H1 (cell line): ENCODE results near the gene EXD3. TPM values are rescaled to one million over a fixed set of nuclear protein-coding genes. Genes with fewer than 3 reads are reported as not detected.

Source experiments
- CTCF ChIA-PET: fragments of 300-600 bp; sonication (Branson Sonifier 250); formaldehyde crosslinking; loops from one replicate; lab custom pipeline; 2021; ENCODE audit not compliant: partially characterized antibody; lab: Charles Lee
- POLR2A ChIA-PET: fragments of 300-600 bp; sonication (Branson Sonifier 250); formaldehyde crosslinking; loops from one replicate; lab custom pipeline; 2021; ENCODE audit warnings: inconsistent platforms; ENCODE audit not compliant: partially characterized antibody; lab: Charles Lee
- DNase-seq, 2 experiments: peaks; one replicate each; pipeline versions ENCODE4 v3.0.0 to v3.0.0-alpha.2; 2010 to 2022; ENCODE audit warnings: low spot score in 2 of 2, low read depth in 1 of 2, mixed read lengths in 1 of 2
- FAIRE-seq: peaks from 2 replicates; lab custom pipeline; 2011; peaks lifted over from hg19 to GRCh38; lab: Jason Lieb, UNC
- H2AFZ ChIP-seq: 2 replicates; pipeline ENCODE4 v1.8.1; 2012; ENCODE audit warnings: low read length, inconsistent platforms
- H2AK5ac ChIP-seq: 2 replicates; pipeline ENCODE4 v1.6.1; 2013; ENCODE audit warnings: low read depth, low read length
- H2BK120ac ChIP-seq: replicated peaks from 2 replicates; pipeline ENCODE3; 2013; ENCODE audit warnings: low read depth, low read length, inconsistent platforms
- H2BK12ac ChIP-seq: 2 replicates; pipeline ENCODE4 v1.6.1; 2013; ENCODE audit warnings: low read depth, low read length
- H2BK15ac ChIP-seq: 2 replicates; pipeline ENCODE4 v1.6.1; 2013; ENCODE audit warnings: low read length
- H2BK20ac ChIP-seq: 2 replicates; pipeline ENCODE4 v1.6.1; 2013; ENCODE audit warnings: low read length
- H2BK5ac ChIP-seq: 2 replicates; pipeline ENCODE4 v1.6.1; 2013; ENCODE audit warnings: low read depth, low read length
- H3K14ac ChIP-seq: 2 replicates; pipeline ENCODE4 v1.6.1; 2013; ENCODE audit warnings: inconsistent platforms; ENCODE audit not compliant: insufficient read length
- H3K18ac ChIP-seq: 2 replicates; pipeline ENCODE4 v1.6.1; 2013; ENCODE audit warnings: low read length; ENCODE audit errors: extremely low read depth
- H3K23ac ChIP-seq: 2 replicates; pipeline ENCODE4 v1.6.1; 2013; ENCODE audit warnings: inconsistent platforms; ENCODE audit not compliant: insufficient read length
- H3K23me2 ChIP-seq: 2 replicates; pipeline ENCODE4 v1.6.1; 2013; ENCODE audit warnings: low read depth, low read length
- H3K27ac ChIP-seq: 2 replicates; pipeline ENCODE4 v1.6.1; 2011; ENCODE audit warnings: low read depth, low read length, inconsistent platforms
- H3K27me3 ChIP-seq, 4 experiments: replicated peaks in 1 of 4; 1 replicate in 1 of 4; 2 replicates in 3 of 4; pipeline versions ENCODE4 v1.6.1 to v1.8.1; 2011 to 2013; ENCODE audit warnings: low read length in 3 of 4, mild to moderate bottlenecking in 3 of 4, inconsistent platforms in 2 of 4, mixed read lengths in 2 of 4, moderate library complexity in 1 of 4; ENCODE audit not compliant: control insufficient read depth in 3 of 4, insufficient read depth in 3 of 4; ENCODE audit errors: extremely low read depth in 1 of 4
- H3K36me3 ChIP-seq, 4 experiments: 2 replicates each; pipeline versions ENCODE4 v1.6.1 to v1.8.1; 2011 to 2013; ENCODE audit warnings: mild to moderate bottlenecking in 4 of 4, low read length in 3 of 4, moderate library complexity in 2 of 4, control low read depth in 1 of 4, inconsistent platforms in 1 of 4; ENCODE audit not compliant: insufficient read depth in 4 of 4, control insufficient read depth in 2 of 4
- H3K4ac ChIP-seq: replicated peaks from 2 replicates; pipeline ENCODE3; 2013; ENCODE audit warnings: low read length, low read depth, mixed read lengths, inconsistent platforms; ENCODE audit not compliant: insufficient read length
- H3K4me1 ChIP-seq, 4 experiments: replicated peaks in 1 of 4; 1 replicate in 1 of 4; 2 replicates in 3 of 4; pipeline versions ENCODE4 v1.6.1 to v1.8.1; 2011 to 2013; ENCODE audit warnings: low read length in 3 of 4, inconsistent platforms in 2 of 4, mixed read lengths in 1 of 4; ENCODE audit not compliant: insufficient read depth in 4 of 4, control insufficient read depth in 3 of 4
- H3K4me2 ChIP-seq, 2 experiments: 2 replicates each; pipeline versions ENCODE4 v1.6.1 to v1.8.1; 2011 to 2013; ENCODE audit warnings: low read depth in 2 of 2, low read length in 2 of 2, control low read depth in 1 of 2, inconsistent platforms in 1 of 2, mild to moderate bottlenecking in 1 of 2; ENCODE audit not compliant: insufficient read depth in 1 of 2
- H3K4me3 ChIP-seq, 4 experiments: fragments of 200-600, 300-600 bp in 1 of 4; sonication (generic), shearing (Covaris generic), sonication (Bioruptor Twin) in 1 of 4; 2 replicates each; pipeline versions ENCODE4 v1.5.1 to v1.8.1; 2011 to 2016; ENCODE audit warnings: low read length in 4 of 4, low read depth in 3 of 4, control low read depth in 2 of 4, inconsistent platforms in 2 of 4, mild to moderate bottlenecking in 2 of 4, mixed read lengths in 1 of 4, moderate library complexity in 1 of 4; ENCODE audit not compliant: insufficient read depth in 2 of 4; ENCODE audit errors: extremely low read depth in 1 of 4
- H3K56ac ChIP-seq: replicated peaks from 2 replicates; pipeline ENCODE3; 2013; ENCODE audit warnings: low read depth, mild to moderate bottlenecking, mixed read lengths, low read length, inconsistent platforms; ENCODE audit not compliant: insufficient read length
- H3K79me1 ChIP-seq: 2 replicates; pipeline ENCODE4 v1.6.1; 2013; ENCODE audit warnings: low read depth, low read length, control low read depth
- H3K79me2 ChIP-seq, 2 experiments: 2 replicates each; pipeline versions ENCODE4 v1.6.1 to v1.8.1; 2012 to 2013; ENCODE audit warnings: low read length in 2 of 2, mild to moderate bottlenecking in 2 of 2, inconsistent platforms in 1 of 2; ENCODE audit not compliant: insufficient read depth in 2 of 2, control insufficient read depth in 1 of 2
- H3K9ac ChIP-seq, 4 experiments: replicated peaks in 1 of 4; 1 replicate in 1 of 4; 2 replicates in 3 of 4; pipeline versions ENCODE4 v1.6.1 to v1.8.1; 2011 to 2013; ENCODE audit warnings: low read depth in 3 of 4, low read length in 3 of 4, control low read depth in 2 of 4, mild to moderate bottlenecking in 2 of 4, moderate library complexity in 2 of 4, inconsistent platforms in 1 of 4; ENCODE audit errors: extremely low read depth in 1 of 4
- H3K9me3 ChIP-seq, 2 experiments: 2 replicates each; pipeline versions ENCODE4 v1.6.1 to v1.8.1; 2012 to 2013; ENCODE audit warnings: mild to moderate bottlenecking in 2 of 2, moderate library complexity in 2 of 2, control low read depth in 1 of 2, inconsistent platforms in 1 of 2, low read depth in 1 of 2, low read length in 1 of 2, mixed read lengths in 1 of 2; ENCODE audit not compliant: insufficient read depth in 2 of 2
- H4K20me1 ChIP-seq, 2 experiments: replicated peaks in 1 of 2; 2 replicates each; pipeline versions ENCODE3 to v1.8.1; 2011 to 2013; ENCODE audit warnings: inconsistent platforms in 2 of 2, low read length in 2 of 2, mild to moderate bottlenecking in 1 of 2; ENCODE audit not compliant: insufficient read depth in 2 of 2, control insufficient read depth in 1 of 2
- H4K5ac ChIP-seq: 2 replicates; pipeline ENCODE4 v1.6.1; 2013; ENCODE audit warnings: low read length, low read depth, mixed read lengths, inconsistent platforms; ENCODE audit not compliant: insufficient read length
- H4K8ac ChIP-seq: 2 replicates; pipeline ENCODE4 v1.8.0; 2013; ENCODE audit warnings: mild to moderate bottlenecking, moderate library complexity, low read length, inconsistent platforms; ENCODE audit not compliant: insufficient read depth; ENCODE audit errors: extremely low read depth
- H4K91ac ChIP-seq: replicated peaks from 2 replicates; pipeline ENCODE3; 2013; ENCODE audit warnings: low read length, mixed read lengths, inconsistent platforms; ENCODE audit not compliant: insufficient read length
- TCF12 ChIP-seq: IDR thresholded peaks from 2 replicates; pipeline ENCODE4 v1.6.1; 2011; ENCODE audit warnings: low read depth, mild to moderate bottlenecking, low read length
- WGBS, 2 experiments: shearing (Covaris generic) in 1 of 2; methylation state at CpG; one replicate each; pipeline versions ENCODE4 v1.1.6 to v1.1.7; 2013 to 2015; ENCODE audit warnings: low lambda C conversion rate in 2 of 2, mixed read lengths in 2 of 2, inconsistent platforms in 1 of 2, low coverage in 1 of 2, missing lambda C conversion rate in 1 of 2; ENCODE audit not compliant: insufficient replicate concordance in 2 of 2, insufficient coverage in 1 of 2, insufficient read length in 1 of 2; ENCODE audit errors: extremely low coverage in 1 of 2, missing lambda C conversion rate in 1 of 2; 5-methylcytosine and 5-hydroxymethylcytosine counted together
- polyA plus RNA-seq, 7 experiments: library from polyadenylated mRNA; depleted of rRNA in 3 of 7; stranded (reverse) in 5 of 7; unstranded in 2 of 7; fragments of >200 nt in 5 of 7; fragments of 200-250 nt in 2 of 7; gene quantifications; 1 replicate in 5 of 7; 2 replicates in 1 of 7; 4 replicates in 1 of 7; pipeline versions ENCODE4 v1.2.1 to v1.2.3, GENCODE V29; 2011 to 2013; ENCODE audit warnings: missing spikeins in 2 of 7, mixed read lengths in 2 of 7
- total RNA-seq: library from RNA; stranded (reverse); fragmentation: NEBNext Ultra II Directional; extraction: Animal tissue kit (Norgen Biotek cat#: 25700); gene quantifications from 2 replicates; pipeline ENCODE4 v1.2.1, GENCODE V29; 2021

Gene EXD3
- total and polyA plus RNA-seq, 2 of the 8 experiments (the other 6 are each of a cell fraction or from before 2014, with no cell fraction given): 7.2 to 9.4 TPM

DNA sequence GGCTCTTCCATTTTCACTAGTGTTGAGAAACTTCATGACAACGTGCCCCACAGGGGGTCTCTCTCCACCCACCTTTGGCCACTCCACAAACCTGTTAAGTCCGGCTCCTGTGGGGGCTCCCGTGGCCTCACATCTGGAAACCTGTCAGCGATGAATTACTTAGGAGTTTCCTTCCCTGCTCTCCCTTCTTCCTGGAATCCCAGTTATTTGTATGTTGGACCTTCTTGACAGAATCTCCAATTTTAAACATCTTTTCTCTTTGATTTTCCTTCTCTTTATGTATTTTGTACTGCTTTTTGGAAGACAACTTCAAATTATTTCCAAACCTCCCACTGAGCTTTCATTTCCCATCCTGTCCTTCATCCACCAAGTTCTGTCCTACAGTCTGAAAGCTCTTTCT, 65.8 kb downstream of the EXD3 start:
- Histone ChIP-seq H3K56ac (no peak overlapping the region), H3K18ac (no peak overlapping the region), H3K4me3 (no peak overlapping the region), H2BK120ac (no peak overlapping the region), H3K27me3 (no peaks in the 10 kb centered on the region), H3K9me3 (peaks cover 31 to 56% of the 10 kb centered on the region in 2 experiments), H3K23me2 (peaks cover 5% of the 10 kb centered on the region; the same call in 1 of the 2 replicates), H2BK12ac (no peak overlapping the region), H4K91ac (no peak overlapping the region), H3K27ac (no peak overlapping the region), H3K79me1 (no peaks in the 10 kb centered on the region), H2AFZ (no peak overlapping the region), H2AK5ac (no peak overlapping the region), H2BK15ac (no peak overlapping the region), H2BK20ac (no peak overlapping the region), H4K20me1 (no peaks in the 10 kb centered on the region), H3K4me2 (no peak overlapping the region), H3K9ac (no peak overlapping the region), H4K8ac (no peak overlapping the region), H4K5ac (no peak overlapping the region), H3K23ac (no peak overlapping the region), H3K79me2 (no peaks in the 10 kb centered on the region), H3K4ac (no peak overlapping the region), H2BK5ac (no peak overlapping the region), H3K36me3 (no peaks in the 10 kb centered on the region), H3K4me1 (no peaks in the 10 kb centered on the region), H3K14ac (no peak overlapping the region)
- FAIRE-seq (no peak), DNase-seq (no peak)
- CTCF ChIA-PET: interaction anchor here (0.9 kb wide), 1 partner anchor 16 kb away, joined by 3 read pairs; no protein-coding TSS in a partner anchor
- WGBS, 2 experiments: 81% methylated on average over 4 of the region's 4 CpGs; no CpG with 5 or more reads in 1 of the 2 experiments
- POLR2A ChIA-PET: no interaction called here
- no peak for TF ChIP-seq TCF12
